Fibroblast of the aortic adventitia (primary cell): Measurements from ENCODE around the gene PHETA1. TPM values are rescaled to one million over a fixed set of nuclear protein-coding genes. Genes with fewer than 3 reads are reported as not detected.
A peak's percentile ranks its signal among the peaks of the same experiment; 100 is the strongest.

ENCODE experiments used
- DNase-seq: peaks from one replicate; pipeline ENCODE4 v3.0.0-alpha.2; 2010; ENCODE audit warnings: low read depth
- H3K4me3 ChIP-seq: 2 replicates; pipeline ENCODE4 v1.5.1; 2011; ENCODE audit warnings: low read depth, mild to moderate bottlenecking, control low read depth, low read length, moderate library complexity
- CTCF ChIP-seq: IDR thresholded peaks from 2 replicates; pipeline ENCODE4 v1.5.1; 2011; ENCODE audit warnings: mild to moderate bottlenecking, low read length, control low read depth, inconsistent platforms; ENCODE audit not compliant: insufficient read depth
- total RNA-seq: library from RNA; depleted of rRNA; stranded (reverse); fragments of >200 nt; gene quantifications from 2 replicates; pipeline ENCODE4 v1.2.3, GENCODE V29; 2012; ENCODE audit warnings: low replicate concordance

PHETA1 gene
- total RNA-seq, 1 donor, result 7.3 TPM

DNA sequence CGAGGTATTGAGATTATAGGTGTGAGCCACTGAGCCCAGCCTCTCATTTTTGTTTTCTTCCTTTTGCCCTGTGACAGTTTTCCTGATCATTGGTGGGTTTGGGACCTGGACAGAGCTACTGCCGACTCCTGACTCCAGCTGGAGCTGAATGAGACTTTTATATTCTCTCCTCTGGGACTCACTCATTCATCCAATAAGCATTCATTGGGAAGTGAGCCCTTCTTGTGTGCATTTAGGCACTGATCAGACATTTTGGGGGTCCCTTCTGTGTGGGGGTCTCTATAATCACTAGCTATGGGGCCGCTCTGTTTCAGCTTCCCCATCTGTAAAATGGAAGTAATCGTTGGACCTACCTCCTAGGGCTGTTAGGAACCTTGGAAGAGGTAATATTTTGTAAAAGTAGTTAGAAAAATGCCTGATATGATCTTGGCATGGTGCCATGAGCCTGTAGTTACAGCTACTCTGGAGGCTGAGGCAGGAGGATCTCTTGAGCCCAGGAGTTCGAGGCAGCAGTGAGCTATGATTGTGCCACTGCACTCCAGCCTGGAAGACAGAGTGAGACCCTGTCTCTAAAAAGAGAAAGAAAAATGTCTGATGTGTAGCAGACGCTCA is 44.0 kb upstream of the PHETA1 start:
- no peak overlapping the region for H3K4me3 ChIP-seq
- DNase-seq, result peak; percentile 47
- no peak for TF ChIP-seq CTCF

DNA sequence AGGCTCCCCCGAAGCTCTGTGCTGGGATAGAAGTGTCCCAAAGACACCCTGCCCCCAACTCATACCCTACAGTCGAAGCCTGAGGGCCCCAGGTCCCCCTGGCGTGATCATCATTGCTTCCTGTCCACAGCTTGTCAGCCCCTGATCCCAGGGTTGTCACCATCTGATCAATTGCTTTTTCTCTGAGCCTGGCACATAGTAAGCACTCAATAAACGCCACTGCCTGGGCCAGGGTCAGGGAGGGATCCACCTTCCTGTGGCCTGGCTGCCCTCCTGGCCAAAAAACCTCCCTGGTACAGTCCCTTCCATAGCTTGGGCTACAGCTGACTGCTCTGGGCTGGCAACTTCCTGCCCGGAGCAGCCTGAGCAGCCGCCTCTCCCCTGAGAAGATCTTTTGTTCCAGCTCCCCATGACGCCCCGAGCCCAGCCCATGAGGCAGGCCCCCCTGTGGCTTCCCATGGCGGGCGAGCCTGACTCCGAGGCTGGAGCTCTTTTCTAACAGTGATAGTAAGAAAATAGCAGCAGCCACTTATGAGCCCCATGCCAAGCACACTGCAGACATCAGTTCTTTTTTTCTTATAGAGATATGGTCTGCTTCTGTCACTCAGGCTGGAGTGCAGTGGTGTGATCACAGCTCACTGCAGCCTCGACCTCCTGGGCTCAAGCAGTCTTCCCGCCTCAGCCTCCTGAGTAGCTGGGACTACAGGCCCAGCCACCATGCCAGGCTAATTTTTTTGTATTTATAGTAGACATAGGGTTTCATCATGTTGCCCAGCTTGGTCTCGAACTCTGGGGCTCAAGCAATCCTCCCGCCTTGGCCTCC is 43.3 kb upstream of the PHETA1 start:
- no peak overlapping the region for H3K4me3 ChIP-seq
- TF ChIP-seq CTCF, result no peak
- no peak for DNase-seq

GRCh38 chr12:111411185-111411764 is 42.4 kb upstream of the PHETA1 start:
- TF ChIP-seq CTCF, result no peak
- DNase-seq, result no peak
- no peak overlapping the region for H3K4me3 ChIP-seq

DNA sequence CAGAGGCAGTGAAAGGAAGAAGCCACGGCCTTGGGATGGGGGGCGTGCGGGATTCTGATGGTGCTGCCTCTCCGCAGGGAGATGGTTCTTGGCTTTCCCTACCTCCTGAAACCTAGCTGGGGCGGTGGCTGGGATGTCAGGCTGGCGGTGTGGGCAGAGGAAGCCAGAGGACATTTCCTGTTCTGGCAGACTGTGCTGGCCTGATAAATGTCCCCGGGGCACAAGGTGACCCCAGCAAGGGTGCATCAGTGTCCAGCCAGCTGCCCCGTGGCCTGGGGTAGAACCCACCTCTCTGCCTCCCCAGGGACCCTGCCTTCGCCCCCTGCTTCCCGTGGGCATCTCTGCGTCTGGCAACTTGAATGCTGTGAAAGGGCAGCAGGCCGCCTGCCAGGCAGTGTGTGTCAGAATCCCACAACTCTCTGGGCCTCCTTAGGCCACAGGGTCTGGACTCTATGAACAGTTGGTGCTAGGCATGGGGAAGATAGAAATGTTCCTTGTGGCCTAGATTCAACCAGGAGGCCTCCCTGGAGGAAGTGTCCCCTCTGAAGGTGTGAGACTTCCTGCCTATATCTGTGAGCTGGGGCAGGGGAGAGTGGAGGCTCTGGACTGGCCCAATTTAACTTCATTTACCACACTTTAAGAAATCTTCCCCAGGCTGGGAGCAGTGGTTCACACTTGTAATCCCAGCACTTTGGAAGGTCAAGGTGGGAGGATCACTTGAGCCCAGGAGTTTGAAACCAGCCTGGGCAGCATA is 41.7 kb upstream of the PHETA1 start:
- H3K4me3 ChIP-seq, result no peak overlapping the region
- TF ChIP-seq CTCF, result no peak
- no peak for DNase-seq

- H3K4me3 ChIP-seq, result peak overlapping the region; percentile 17
- TF ChIP-seq CTCF, result no peak
- DNase-seq, result peak; percentile 61
These were observed 41.0 kb upstream of the PHETA1 start for GRCh38 chr12:111409780-111410430.

DNA sequence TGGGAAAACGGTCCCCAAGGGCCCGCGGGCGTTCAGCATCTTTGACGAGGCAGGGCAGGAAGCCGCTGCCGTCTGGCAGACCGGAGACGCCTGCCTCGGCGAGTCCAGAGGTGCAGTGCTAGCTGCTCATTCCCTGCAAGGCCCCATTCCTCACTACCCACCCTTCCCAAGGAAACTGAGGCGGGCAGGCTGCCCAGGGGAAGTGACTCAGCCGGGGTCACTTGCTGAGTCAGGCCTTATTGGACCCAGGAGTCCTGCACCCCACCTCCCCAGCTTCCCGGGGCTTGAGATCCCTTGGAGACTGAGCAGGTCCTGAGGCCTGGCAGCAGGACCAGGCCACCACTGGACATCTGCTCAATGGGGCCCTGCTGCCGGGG is 40.5 kb upstream of the PHETA1 start:
- DNase-seq, result peak; percentile 34
- no peak for TF ChIP-seq CTCF
- H3K4me3 ChIP-seq, result peak overlapping the region; percentile 17
